GM12801 (cell line): ENCODE data around the gene ZSCAN2.

Experiments
- CTCF ChIP-seq: IDR thresholded peaks from one replicate; pipeline ENCODE4 v1.5.1; 2011; ENCODE audit warnings: control low read depth; ENCODE audit not compliant: insufficient read length; ENCODE audit errors: extremely low read depth

Gene ZSCAN2

DNA sequence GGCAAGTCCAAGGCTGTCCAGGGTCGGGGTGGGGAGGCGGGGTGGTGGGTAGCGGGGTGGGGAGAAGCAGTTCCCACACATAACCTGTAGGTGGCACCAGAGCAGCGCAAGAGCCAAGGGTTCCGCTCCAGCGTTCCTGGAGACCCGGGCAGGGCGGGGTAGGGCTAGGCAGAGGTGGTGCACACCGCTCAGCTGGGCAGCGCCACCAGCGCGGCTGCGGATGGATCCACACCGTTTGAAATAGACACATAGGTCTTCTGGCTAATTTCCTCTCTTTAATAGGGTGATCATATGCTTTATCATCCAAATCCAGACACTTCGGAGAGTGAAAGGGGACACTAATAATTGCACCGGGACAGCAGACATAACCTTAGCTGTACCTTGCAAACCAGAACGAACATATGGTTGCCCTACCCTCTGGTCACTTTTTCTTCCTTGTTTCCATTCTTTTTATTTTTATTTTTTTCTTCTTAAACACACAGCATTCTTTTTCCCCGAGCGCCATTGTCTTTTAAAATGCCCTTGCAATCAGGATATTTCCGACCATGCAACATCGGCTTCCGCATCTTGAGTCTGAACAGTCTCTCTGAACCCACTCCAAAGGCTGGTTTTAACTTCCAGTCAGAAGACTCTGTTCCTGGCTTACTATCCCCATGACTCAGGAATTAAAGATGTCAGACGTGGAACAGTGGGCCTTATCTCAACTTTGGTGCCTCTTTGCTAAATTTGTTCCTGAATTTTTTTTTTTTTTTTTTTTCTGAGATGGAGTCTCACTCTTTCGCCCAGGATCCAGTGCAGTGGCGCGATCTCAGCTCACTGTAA, 12.5 kb upstream of the ZSCAN2 start:
- TF ChIP-seq CTCF: no peak

DNA sequence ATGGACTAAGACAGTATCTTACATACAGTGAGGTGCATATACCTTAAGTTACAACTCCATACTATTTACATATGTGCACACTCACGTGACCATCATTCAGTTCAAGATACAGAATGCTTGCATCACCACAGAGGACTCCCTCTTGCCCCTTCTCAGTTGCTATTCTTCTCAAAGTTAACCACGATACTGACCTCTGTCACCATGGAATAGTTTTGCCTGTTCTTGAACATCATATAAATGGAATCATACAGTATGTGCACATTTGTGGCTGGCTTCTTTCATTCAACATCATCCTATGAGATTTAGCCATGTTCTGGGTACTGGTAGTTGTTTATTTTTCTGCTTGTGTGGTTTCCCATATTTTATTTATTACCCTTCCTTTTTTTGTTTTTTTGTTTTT, 10.4 kb upstream of the ZSCAN2 start:
- no peak for TF ChIP-seq CTCF

- no peak for TF ChIP-seq CTCF
Observed at GRCh38 chr15:84591815-84592214, 9.0 kb upstream of the ZSCAN2 start.

- TF ChIP-seq CTCF: no peak
Observed at GRCh38 chr15:84594617-84595290, 6.1 kb upstream of the ZSCAN2 start.

DNA sequence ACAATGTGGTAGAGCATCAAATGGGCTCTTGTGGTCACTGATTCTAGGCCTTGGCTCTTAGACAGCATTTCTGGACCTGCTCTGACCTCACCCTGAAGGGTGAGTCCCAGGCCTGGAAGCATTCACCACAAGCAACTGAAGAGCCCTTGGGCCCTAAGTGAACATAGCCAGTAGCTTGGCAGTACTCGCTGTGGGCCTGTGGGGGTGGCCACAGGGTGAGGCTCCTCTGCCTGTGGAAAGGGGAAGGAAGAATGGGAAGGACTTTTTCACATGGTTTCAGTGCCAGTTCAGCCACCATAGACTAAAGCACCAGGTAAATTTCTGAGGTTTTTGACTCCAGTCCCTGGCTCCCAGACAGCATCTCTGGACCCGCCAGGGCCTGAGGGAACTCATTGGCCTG, 5.1 kb upstream of the ZSCAN2 start:
- no peak for TF ChIP-seq CTCF

DNA sequence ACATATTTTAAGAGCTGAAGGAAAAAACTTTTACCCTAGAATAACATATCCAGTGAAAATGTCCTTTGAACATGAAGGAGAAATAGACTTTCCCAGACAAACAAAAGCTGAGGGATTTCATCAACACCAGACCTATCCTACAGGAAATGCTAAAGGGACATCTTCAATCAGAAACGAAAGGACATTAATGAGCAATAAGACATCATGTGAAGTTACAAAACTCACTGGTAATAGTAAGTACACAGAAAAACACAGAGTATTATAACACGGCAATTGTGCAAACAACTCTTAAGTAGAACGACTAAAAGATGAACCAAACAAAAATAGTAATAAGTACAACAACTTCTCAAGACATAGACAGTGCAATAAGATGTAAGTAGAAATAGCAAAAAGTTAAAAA, 3.5 kb upstream of the ZSCAN2 start:
- no peak for TF ChIP-seq CTCF

- no peak for TF ChIP-seq CTCF
Observed at GRCh38 chr15:84598250-84598649, 2.6 kb upstream of the ZSCAN2 start.
